Fibroblast of villous mesenchyme (primary cell): ENCODE measurements around the gene CELF5. TPM values are rescaled to one million over a fixed set of nuclear protein-coding genes. Genes with fewer than 3 reads are reported as not detected.
"Not testable (repeated sequence)": the region's sequence is repeated elsewhere in the genome, so short reads cannot be mapped to it uniquely, and the experiment has no call there.

Experiments used
- DNase-seq: peaks from one replicate; pipeline ENCODE4 v3.0.0-alpha.2; 2010; ENCODE audit warnings: low read depth
- H3K4me3 ChIP-seq: 2 replicates; pipeline ENCODE4 v1.5.1; 2011; ENCODE audit warnings: low read depth, mild to moderate bottlenecking, low read length
- CTCF ChIP-seq: IDR thresholded peaks from 2 replicates; pipeline ENCODE4 v1.5.1; 2012; ENCODE audit warnings: low read depth, mild to moderate bottlenecking, low read length; ENCODE audit not compliant: insufficient read depth
- total RNA-seq: library from RNA; depleted of rRNA; stranded (reverse); fragments of >200 nt; gene quantifications from 2 replicates; pipeline ENCODE4 v1.2.3, GENCODE V29; 2012

CELF5 gene
- total RNA-seq, 1 donor, result under 0.01 TPM

GRCh38 chr19:3190921-3191805 lies 33.3 kb upstream of the CELF5 start:
- TF ChIP-seq CTCF, result no peak
- H3K4me3 ChIP-seq, result no peak overlapping the region
- no peak for DNase-seq

GRCh38 chr19:3191806-3192104 lies 32.7 kb upstream of the CELF5 start:
- DNase-seq, H3K4me3 ChIP-seq: not testable (repeated sequence)

- TF ChIP-seq CTCF, result no peak
- no peak overlapping the region for H3K4me3 ChIP-seq
Observed at GRCh38 chr19:3192228-3192635, 32.2 kb upstream of the CELF5 start.

GRCh38 chr19:3192684-3193083 lies 31.8 kb upstream of the CELF5 start:
- no peak for DNase-seq
- H3K4me3 ChIP-seq, result no peak overlapping the region
- TF ChIP-seq CTCF, result no peak

More at GRCh38 chr19:3192228-3192635, 32.2 kb upstream of the CELF5 start:
- DNase-seq, result no peak

GRCh38 chr19:3193256-3194105 lies 31.0 kb upstream of the CELF5 start:
- DNase-seq, result no peak
- H3K4me3 ChIP-seq, result no peak overlapping the region
- no peak for TF ChIP-seq CTCF

- no peak overlapping the region for H3K4me3 ChIP-seq
- no peak for DNase-seq
- TF ChIP-seq CTCF, result no peak
Observed at GRCh38 chr19:3194106-3195087, 30.1 kb upstream of the CELF5 start.
